Psoas muscle (tissue), 8 donors: ENCODE results near the gene STEAP1B. TPM values are rescaled to one million over a fixed set of nuclear protein-coding genes. Genes with fewer than 3 reads are reported as not detected.

Experiments used
- ATAC-seq, 4 donors: fragments of 200-7000 bp; cut with Tn5 transposase; one replicate each; pipeline ENCODE4 v1.9.1; 2020; ENCODE audit warnings: moderate library complexity in 3 of 4, mild to moderate bottlenecking in 2 of 4
- DNase-seq, 2 donors: peaks; one replicate each; pipeline ENCODE4 v3.0.0-alpha.2; 2020
- H3K27ac ChIP-seq: fragments of 200-600 bp; one replicate; pipeline ENCODE4 v1.8.0; 2022
- H3K27me3 ChIP-seq, 3 donors: fragments of 200-600 bp in 1 of 3; one replicate each; pipeline versions ENCODE4 v1.6.1 to v1.8.0; 2013 to 2022; ENCODE audit warnings: low read length in 2 of 3, mild to moderate bottlenecking in 2 of 3, moderate library complexity in 1 of 3; ENCODE audit not compliant: insufficient read depth in 3 of 3
- H3K36me3 ChIP-seq, 2 donors: fragments of 200-600 bp in 1 of 2; one replicate each; pipeline versions ENCODE4 v1.6.1 to v1.8.0; 2013 to 2022; ENCODE audit warnings: low read depth in 1 of 2, mild to moderate bottlenecking in 1 of 2, moderate library complexity in 1 of 2; ENCODE audit not compliant: insufficient read depth in 1 of 2
- H3K4me1 ChIP-seq: fragments of 200-600 bp; one replicate; pipeline ENCODE4 v1.8.0; 2022
- H3K4me3 ChIP-seq: fragments of 200-600 bp; one replicate; pipeline ENCODE4 v1.8.0; 2022; ENCODE audit warnings: mild to moderate bottlenecking
- H3K9me3 ChIP-seq: fragments of 200-600 bp; one replicate; pipeline ENCODE4 v1.8.0; 2022
- WGBS, 3 donors: extraction: QIAGEN DNeasy Blood & Tissue Kit; methylation state at CpG; one replicate each; pipeline versions ENCODE4 v1.1.6 to v1.1.7; 2013; 5-methylcytosine and 5-hydroxymethylcytosine counted together
- intact Hi-C, 2 donors: fragments of 100-400 bp; cut with DNase I; formaldehyde crosslinking; loops; one replicate each; pipeline versions ENCODE4 v1.11.0 to v1.14.2; 2022
- polyA plus RNA-seq, 3 donors: library from polyadenylated mRNA; stranded (reverse); fragments of 200-250 nt; gene quantifications; one replicate each; pipeline ENCODE4 v1.2.3, GENCODE V29; 2013
- total RNA-seq, 4 donors: library from RNA; stranded (reverse); fragmentation: NEBNext Ultra II Directional in 2 of 4; extraction: Animal tissue kit (Norgen Biotek cat#: 25700) in 2 of 4; gene quantifications; one replicate each; pipeline versions ENCODE4 v1.2.1 to v1.2.4, GENCODE V29; 2021 to 2023
- TF ChIP-seq, protein P1 (sequence below): fragments of 200-600 bp; IDR thresholded peaks from one replicate; pipeline ENCODE4 v1.8.0; 2022; ENCODE audit warnings: antibody characterized with exemption
- donor health status: healthy with polysubstance abuse.
- donor health status: DM: no; HTN: no; CAD: no; lungs with moderate emphysema.
- donor health status: Bipolar disorder and iron deficiency.
- donor health status: healthy.
- donor health status: DM: yes; HTN: yes; CAD: no.
- donor health status: DM: no; HTN: no; CAD: no.
- donor health status: DM: no; HTN: no; CAD: no.
- donor health status: DM: yes; HTN: yes; CAD: no.

The STEAP1B gene
- total and polyA plus RNA-seq, 7 donors, result 0.24 to 1.6 (median 0.91) TPM

DNA sequence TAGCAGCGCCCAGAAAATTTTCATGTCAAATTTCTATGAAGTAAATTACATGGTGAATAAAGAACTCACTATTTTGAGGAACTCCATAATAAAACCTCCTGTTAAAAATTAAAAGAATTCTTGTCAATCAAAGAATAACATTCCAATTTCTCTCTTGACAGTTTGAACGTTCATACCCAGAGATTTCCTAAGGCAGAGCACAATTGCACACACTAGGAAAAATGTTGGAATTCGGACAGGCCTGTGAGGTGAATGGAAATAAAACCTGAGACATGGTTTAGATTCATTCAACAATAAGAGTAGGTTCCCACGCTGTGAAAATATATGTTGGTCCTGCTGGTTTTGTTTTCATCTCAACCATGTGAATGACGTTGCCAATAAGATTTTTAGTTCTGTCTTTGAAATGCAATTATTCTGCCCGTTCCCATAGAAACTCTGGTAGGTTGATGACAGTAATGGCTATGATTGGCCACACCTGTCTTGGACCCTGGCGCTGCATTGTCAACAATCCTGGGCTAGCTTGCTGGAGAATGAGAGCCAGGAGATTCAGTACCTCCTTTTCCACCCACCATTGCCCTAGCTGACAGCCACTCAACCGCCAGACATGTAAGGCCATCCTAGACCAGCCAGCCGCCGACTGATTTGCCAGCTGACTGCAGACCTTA lies 99.7 kb downstream of the STEAP1B start:
- intact Hi-C loops, result no loop called here

GRCh38 chr7:22399546-22399945 lies 100.4 kb downstream of the STEAP1B start:
- DNase-seq (no peak), ATAC-seq (no peak)
- Histone ChIP-seq H3K4me1 (no peaks in the 10 kb centered on the region), H3K4me3 (no peak overlapping the region), H3K36me3 (no peaks in the 10 kb centered on the region), H3K27ac (no peak overlapping the region), H3K9me3 (no peaks in the 10 kb centered on the region), H3K27me3 (no peaks in the 10 kb centered on the region)
- intact Hi-C loops, result no loop called here
- WGBS, 3 donors, result 71 to 79% (median 76%) methylated on average over 2 of the region's 2 CpGs
- TF ChIP-seq, protein P1, sequence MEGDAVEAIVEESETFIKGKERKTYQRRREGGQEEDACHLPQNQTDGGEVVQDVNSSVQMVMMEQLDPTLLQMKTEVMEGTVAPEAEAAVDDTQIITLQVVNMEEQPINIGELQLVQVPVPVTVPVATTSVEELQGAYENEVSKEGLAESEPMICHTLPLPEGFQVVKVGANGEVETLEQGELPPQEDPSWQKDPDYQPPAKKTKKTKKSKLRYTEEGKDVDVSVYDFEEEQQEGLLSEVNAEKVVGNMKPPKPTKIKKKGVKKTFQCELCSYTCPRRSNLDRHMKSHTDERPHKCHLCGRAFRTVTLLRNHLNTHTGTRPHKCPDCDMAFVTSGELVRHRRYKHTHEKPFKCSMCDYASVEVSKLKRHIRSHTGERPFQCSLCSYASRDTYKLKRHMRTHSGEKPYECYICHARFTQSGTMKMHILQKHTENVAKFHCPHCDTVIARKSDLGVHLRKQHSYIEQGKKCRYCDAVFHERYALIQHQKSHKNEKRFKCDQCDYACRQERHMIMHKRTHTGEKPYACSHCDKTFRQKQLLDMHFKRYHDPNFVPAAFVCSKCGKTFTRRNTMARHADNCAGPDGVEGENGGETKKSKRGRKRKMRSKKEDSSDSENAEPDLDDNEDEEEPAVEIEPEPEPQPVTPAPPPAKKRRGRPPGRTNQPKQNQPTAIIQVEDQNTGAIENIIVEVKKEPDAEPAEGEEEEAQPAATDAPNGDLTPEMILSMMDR, result no peak

More for the DNA sequence above, 99.7 kb downstream of the STEAP1B start:
- 66 to 79% (median 73%) methylated on average over 10 of the region's 10 CpGs for WGBS, 3 donors
- Histone ChIP-seq H3K9me3 (no peaks in the 10 kb centered on the region), H3K27me3 (no peaks in the 10 kb centered on the region), H3K4me3 (no peak overlapping the region), H3K36me3 (no peaks in the 10 kb centered on the region), H3K4me1 (no peaks in the 10 kb centered on the region), H3K27ac (no peak overlapping the region)
- TF ChIP-seq, protein P1, result no peak
- ATAC-seq, result no peak
- DNase-seq, result no peak

DNA sequence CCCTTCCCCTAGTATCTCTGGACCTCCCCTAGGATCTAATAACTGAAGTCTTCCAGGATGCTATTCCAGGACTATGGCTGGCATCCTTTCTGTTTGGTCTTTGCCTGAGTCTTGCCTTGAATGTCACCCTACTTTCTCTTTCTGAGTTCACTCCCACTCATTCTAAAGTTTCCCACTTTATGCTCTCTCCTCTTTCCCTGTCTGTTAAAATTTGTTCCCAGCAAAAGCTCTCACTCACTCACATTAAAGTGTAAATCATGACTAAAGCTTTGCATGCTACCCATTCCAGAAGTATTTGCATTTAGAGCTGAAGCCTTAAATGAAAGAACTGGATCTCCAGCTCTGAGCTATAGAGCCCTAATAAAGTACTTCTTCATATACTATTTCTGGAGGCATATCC lies 100.9 kb downstream of the STEAP1B start:
- intact Hi-C loops, result no loop called here
- ATAC-seq, result no peak
- Histone ChIP-seq H3K27me3 (no peaks in the 10 kb centered on the region), H3K4me1 (no peaks in the 10 kb centered on the region), H3K27ac (no peak overlapping the region), H3K4me3 (no peak overlapping the region), H3K9me3 (no peaks in the 10 kb centered on the region), H3K36me3 (no peaks in the 10 kb centered on the region)
- DNase-seq, result no peak
- TF ChIP-seq, protein P1, result no peak

GRCh38 chr7:22397981-22398380 lies 102.0 kb downstream of the STEAP1B start:
- 23 to 46% (median 32%) methylated on average over 5 of the region's 5 CpGs for WGBS, 3 donors
- H3K27me3 ChIP-seq, result no peaks in the 10 kb centered on the region
- intact Hi-C loops, result no loop called here

More at GRCh38 chr7:22397981-22398380, 102.0 kb downstream of the STEAP1B start:
- no peak overlapping the region for H3K27ac ChIP-seq
- ATAC-seq (no peak), DNase-seq (no peak)
- H3K9me3 ChIP-seq, result no peaks in the 10 kb centered on the region
- no peaks in the 10 kb centered on the region for H3K4me1 ChIP-seq
- H3K4me3 ChIP-seq, result no peak overlapping the region
- TF ChIP-seq, protein P1, result no peak
- H3K36me3 ChIP-seq, result no peaks in the 10 kb centered on the region
